ENCODE data around the gene ILF2.

DNA sequence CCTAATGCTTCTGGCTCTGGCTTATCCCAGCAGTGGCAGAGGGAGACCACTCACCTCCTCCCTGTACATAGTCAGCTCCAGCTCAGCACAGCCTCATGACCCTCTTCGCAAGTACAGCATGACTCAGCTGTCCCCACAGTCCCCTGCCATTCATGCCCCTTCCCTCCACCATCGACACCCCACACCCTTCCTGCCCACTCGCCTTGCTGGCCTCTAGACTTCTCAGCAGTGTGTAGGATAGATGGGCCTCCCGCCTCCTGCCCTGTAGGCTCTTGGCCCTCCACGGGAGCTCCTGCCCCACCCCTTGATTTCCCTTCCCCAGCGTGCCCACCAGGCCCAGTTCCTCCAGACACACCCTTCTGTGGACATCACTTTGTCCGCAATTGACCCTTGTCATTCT lies 17.5 kb upstream of the ILF2 start:
- TF ChIP-seq, protein P1, sequence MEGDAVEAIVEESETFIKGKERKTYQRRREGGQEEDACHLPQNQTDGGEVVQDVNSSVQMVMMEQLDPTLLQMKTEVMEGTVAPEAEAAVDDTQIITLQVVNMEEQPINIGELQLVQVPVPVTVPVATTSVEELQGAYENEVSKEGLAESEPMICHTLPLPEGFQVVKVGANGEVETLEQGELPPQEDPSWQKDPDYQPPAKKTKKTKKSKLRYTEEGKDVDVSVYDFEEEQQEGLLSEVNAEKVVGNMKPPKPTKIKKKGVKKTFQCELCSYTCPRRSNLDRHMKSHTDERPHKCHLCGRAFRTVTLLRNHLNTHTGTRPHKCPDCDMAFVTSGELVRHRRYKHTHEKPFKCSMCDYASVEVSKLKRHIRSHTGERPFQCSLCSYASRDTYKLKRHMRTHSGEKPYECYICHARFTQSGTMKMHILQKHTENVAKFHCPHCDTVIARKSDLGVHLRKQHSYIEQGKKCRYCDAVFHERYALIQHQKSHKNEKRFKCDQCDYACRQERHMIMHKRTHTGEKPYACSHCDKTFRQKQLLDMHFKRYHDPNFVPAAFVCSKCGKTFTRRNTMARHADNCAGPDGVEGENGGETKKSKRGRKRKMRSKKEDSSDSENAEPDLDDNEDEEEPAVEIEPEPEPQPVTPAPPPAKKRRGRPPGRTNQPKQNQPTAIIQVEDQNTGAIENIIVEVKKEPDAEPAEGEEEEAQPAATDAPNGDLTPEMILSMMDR (conservative IDR thresholded peaks at IDR 0.05; ENCODE audit: low read depth, low read length) = no peak
- no peak for TF ChIP-seq EZH2 (IDR thresholded peaks at IDR 0.05; ENCODE audit: borderline replicate concordance, low read depth, low read length, poor library complexity, severe bottlenecking)

All from A673 (cell line).